ENCODE measurements around the gene PRMT2. TPM values are rescaled to one million over a fixed set of nuclear protein-coding genes. Genes with fewer than 3 reads are reported as not detected.

PRMT2 gene
- total and polyA plus RNA-seq, 2 donors from 2014 or later, result 82.6 to 100 TPM

GRCh38 chr21:46608672-46609111, 26.8 kb upstream of the PRMT2 start:
- intact Hi-C loops (cut with DNase I), result no loop called here
- FAIRE-seq, result no peak

GRCh38 chr21:46610018-46610701, 25.3 kb upstream of the PRMT2 start:
- FAIRE-seq (no peak), DNase-seq (no peak)
- Histone ChIP-seq H3K9me3 (ENCODE audit: control insufficient read depth in 2 of 3, insufficient read depth in 1 of 3, low read length in 3 of 3) (peaks cover 0 to 6% (median 0%) of the 10 kb centered on the region in 3 donors), H3K9ac (ENCODE audit: low read length in 3 of 3) (no peak overlapping the region), H3K27ac (ENCODE audit: low read depth in 2 of 2, low read length in 2 of 2) (no peak overlapping the region), H3K36me3 (ENCODE audit: control insufficient read depth in 2 of 3, insufficient read depth in 3 of 3, low read length in 3 of 3) (no peaks in the 10 kb centered on the region), H3K4me1 (ENCODE audit: control insufficient read depth in 2 of 3, insufficient read depth in 2 of 3, low read depth in 1 of 3, low read length in 3 of 3) (no peaks in the 10 kb centered on the region), H3K27me3 (ENCODE audit: control insufficient read depth, insufficient read depth, low read length) (no peaks in the 10 kb centered on the region), H3K4me3 (ENCODE audit: low read length in 3 of 3) (no peak overlapping the region)
- intact Hi-C loops (cut with DNase I), result no loop called here
- no peak for TF ChIP-seq CTCF (IDR thresholded peaks at IDR 0.05; ENCODE audit: borderline replicate concordance, extremely low read depth, insufficient read depth)

More at GRCh38 chr21:46608672-46609111, 26.8 kb upstream of the PRMT2 start:
- no peaks in the 10 kb centered on the region for H3K27me3 ChIP-seq (ENCODE audit: control insufficient read depth, insufficient read depth, low read length)
- H3K9ac ChIP-seq (ENCODE audit: low read length in 3 of 3), result no peak overlapping the region
- H3K36me3 ChIP-seq (ENCODE audit: control insufficient read depth in 2 of 3, insufficient read depth in 3 of 3, low read length in 3 of 3), result no peaks in the 10 kb centered on the region
- H3K4me3 ChIP-seq (ENCODE audit: low read length in 3 of 3), result no peak overlapping the region
- no peak for DNase-seq
- no peak overlapping the region for H3K27ac ChIP-seq (ENCODE audit: low read depth in 2 of 2, low read length in 2 of 2)
- peaks cover 0 to 6% (median 0%) of the 10 kb centered on the region in 3 donors for H3K9me3 ChIP-seq (ENCODE audit: control insufficient read depth in 2 of 3, insufficient read depth in 1 of 3, low read length in 3 of 3)
- no peaks in the 10 kb centered on the region for H3K4me1 ChIP-seq (ENCODE audit: control insufficient read depth in 2 of 3, insufficient read depth in 2 of 3, low read depth in 1 of 3, low read length in 3 of 3)
- TF ChIP-seq CTCF (IDR thresholded peaks at IDR 0.05; ENCODE audit: borderline replicate concordance, extremely low read depth, insufficient read depth), result no peak

GRCh38 chr21:46613391-46613790, 22.1 kb upstream of the PRMT2 start:
- DNase-seq, result no peak
- no peak for TF ChIP-seq CTCF (IDR thresholded peaks at IDR 0.05; ENCODE audit: borderline replicate concordance, extremely low read depth, insufficient read depth)
- no peak for FAIRE-seq
- intact Hi-C loops (cut with DNase I), result no loop called here
- Histone ChIP-seq H3K27ac (ENCODE audit: low read depth in 2 of 2, low read length in 2 of 2) (no peak overlapping the region), H3K4me3 (ENCODE audit: low read length in 3 of 3) (no peak overlapping the region), H3K9ac (ENCODE audit: low read length in 3 of 3) (no peak overlapping the region), H3K36me3 (ENCODE audit: control insufficient read depth in 2 of 3, insufficient read depth in 3 of 3, low read length in 3 of 3) (no peaks in the 10 kb centered on the region), H3K4me1 (ENCODE audit: control insufficient read depth in 2 of 3, insufficient read depth in 2 of 3, low read depth in 1 of 3, low read length in 3 of 3) (no peaks in the 10 kb centered on the region), H3K9me3 (ENCODE audit: control insufficient read depth in 2 of 3, insufficient read depth in 1 of 3, low read length in 3 of 3) (peaks cover 0 to 6% (median 0%) of the 10 kb centered on the region in 3 donors), H3K27me3 (ENCODE audit: control insufficient read depth, insufficient read depth, low read length) (no peaks in the 10 kb centered on the region)
